AG04450 (cell line): Measurements from ENCODE around the gene SLC16A7. TPM values are rescaled to one million over a fixed set of nuclear protein-coding genes. Genes with fewer than 3 reads are reported as not detected.

Experiments
- CTCF ChIA-PET: fragments of 300-600, 350-600 bp; formaldehyde crosslinking; extraction: SDS; loops from one replicate; lab custom pipeline; 2022; ENCODE audit warnings: antibody characterized with exemption, inconsistent platforms; lab: Charles Lee
- POLR2A ChIA-PET: fragments of 350-600 bp; formaldehyde crosslinking; extraction: SDS; loops from one replicate; lab custom pipeline; 2021; ENCODE audit warnings: antibody characterized with exemption, inconsistent platforms; lab: Yijun Ruan, JAX
- DNase-seq: peaks from one replicate; pipeline ENCODE4 v3.0.0-alpha.2; 2011; ENCODE audit warnings: low read depth, low spot score
- H3K27ac ChIP-seq: one replicate; pipeline ENCODE4 v1.5.1; 2012; ENCODE audit warnings: low read depth, low read length, control low read depth
- H3K27me3 ChIP-seq: one replicate; pipeline ENCODE4 v1.6.0; 2012; ENCODE audit warnings: low read length; ENCODE audit not compliant: control insufficient read depth, insufficient read depth
- H3K4me3 ChIP-seq: 2 replicates; pipeline ENCODE4 v1.5.1; 2011; ENCODE audit warnings: mild to moderate bottlenecking, low read depth, low read length, control low read depth
- H3K9me3 ChIP-seq: 2 replicates; pipeline ENCODE4 v1.5.1; 2012; ENCODE audit warnings: low read length; ENCODE audit not compliant: control insufficient read depth, insufficient read depth
- CTCF ChIP-seq: IDR thresholded peaks from 2 replicates; pipeline ENCODE4 v1.5.1; 2011; ENCODE audit warnings: low read depth, low read length, control low read depth, inconsistent platforms
- polyA plus RNA-seq: library from polyadenylated mRNA; depleted of rRNA; stranded (reverse); fragments of >200 nt; gene quantifications from 2 replicates; pipeline ENCODE4 v1.2.3, GENCODE V29; 2011

Gene SLC16A7
- polyA plus RNA-seq, 1 experiment = 9.3 TPM

- H3K27me3 ChIP-seq = no peaks in the 10 kb centered on the region
- CTCF ChIA-PET = no interaction called here
- no peak overlapping the region for H3K27ac ChIP-seq
- no peak for DNase-seq
- no peaks in the 10 kb centered on the region for H3K9me3 ChIP-seq
- TF ChIP-seq CTCF = no peak
- H3K4me3 ChIP-seq = no peak overlapping the region
- POLR2A ChIA-PET = no interaction called here
These were observed 65.2 kb downstream of the SLC16A7 start for GRCh38 chr12:59660921-59661597.

GRCh38 chr12:59664495-59664894, 68.7 kb downstream of the SLC16A7 start:
- H3K27ac ChIP-seq = no peak overlapping the region
- H3K27me3 ChIP-seq = no peaks in the 10 kb centered on the region
- no peak overlapping the region for H3K4me3 ChIP-seq
- ChIA-PET CTCF (no interaction called here), POLR2A (no interaction called here)
- peaks cover 7% of the 10 kb centered on the region for H3K9me3 ChIP-seq
- DNase-seq = no peak
- no peak for TF ChIP-seq CTCF

GRCh38 chr12:59665701-59666100, 69.9 kb downstream of the SLC16A7 start:
- no peak for DNase-seq
- CTCF ChIA-PET = interaction anchor here (0.8 kb wide), 1 partner anchor 263 kb away, joined by 3 read pairs; no protein-coding TSS in a partner anchor
- Histone ChIP-seq H3K9me3 (peaks cover 7% of the 10 kb centered on the region), H3K27ac (no peak overlapping the region), H3K4me3 (no peak overlapping the region), H3K27me3 (no peaks in the 10 kb centered on the region)
- POLR2A ChIA-PET = no interaction called here
- TF ChIP-seq CTCF = no peak

GRCh38 chr12:59668674-59669073, 72.8 kb downstream of the SLC16A7 start:
- H3K9me3 ChIP-seq = peaks cover 7% of the 10 kb centered on the region
- H3K4me3 ChIP-seq = no peak overlapping the region
- TF ChIP-seq CTCF = no peak
- no peaks in the 10 kb centered on the region for H3K27me3 ChIP-seq
- DNase-seq = no peak
- CTCF ChIA-PET = no interaction called here
- POLR2A ChIA-PET = no interaction called here
- no peak overlapping the region for H3K27ac ChIP-seq

GRCh38 chr12:59672273-59672672, 76.4 kb downstream of the SLC16A7 start:
- Histone ChIP-seq H3K27ac (no peak overlapping the region), H3K4me3 (no peak overlapping the region), H3K27me3 (no peaks in the 10 kb centered on the region), H3K9me3 (peaks cover 7% of the 10 kb centered on the region)
- ChIA-PET POLR2A (no interaction called here), CTCF (no interaction called here)
- TF ChIP-seq CTCF = no peak
- DNase-seq = no peak
